Measurements from ENCODE around the gene TEX264.

DNA sequence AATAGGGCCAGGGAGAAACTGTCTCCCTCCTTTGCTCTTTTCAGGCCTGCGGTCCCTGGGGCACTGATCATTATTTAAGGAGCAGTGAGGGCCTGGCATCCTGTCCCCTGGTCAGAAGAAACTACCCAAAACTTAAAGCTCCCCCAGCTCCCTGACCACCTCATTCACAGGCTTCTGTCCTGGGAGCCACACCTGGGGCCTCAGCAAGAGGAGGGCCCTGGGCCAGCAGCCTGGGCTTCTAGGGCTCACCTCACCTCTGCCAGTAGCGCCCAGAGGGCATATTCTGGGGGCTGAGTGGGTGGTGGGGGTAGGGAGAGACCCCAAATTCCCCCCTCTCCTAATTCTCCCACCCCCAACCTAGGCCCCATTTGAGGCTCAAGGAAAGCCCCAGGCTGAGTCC is 31.1 kb downstream of the TEX264 start:
- TF ChIP-seq EP300 (IDR thresholded peaks at IDR 0.05; ENCODE audit: low read depth) (no peak), POLR2AphosphoS5 (IDR thresholded peaks at IDR 0.05) (no peak), POLR2A (IDR thresholded peaks at IDR 0.05) (no peak)
